H7 (cell line): Measurements from ENCODE around the gene SERPINE2. TPM values are rescaled to one million over a fixed set of nuclear protein-coding genes. Genes with fewer than 3 reads are reported as not detected.
"Not testable (repeated sequence)": the region's sequence is repeated elsewhere in the genome, so short reads cannot be mapped to it uniquely, and the experiment has no call there.

ENCODE experiments used
- DNase-seq: peaks from one replicate; pipeline ENCODE4 v3.0.0; 2012
- H3K27me3 ChIP-seq: 2 replicates; pipeline ENCODE4 v1.6.0; 2011; ENCODE audit warnings: mild to moderate bottlenecking, low read length; ENCODE audit not compliant: control insufficient read depth, insufficient read depth
- H3K36me3 ChIP-seq: replicated peaks from 2 replicates; pipeline ENCODE4 v1.5.1; 2011; ENCODE audit warnings: low read length; ENCODE audit not compliant: control insufficient read depth, insufficient read depth
- H3K4me3 ChIP-seq: 2 replicates; pipeline ENCODE4 v1.5.1; 2011; ENCODE audit warnings: low read depth, mild to moderate bottlenecking, control low read depth, low read length, moderate library complexity; ENCODE audit not compliant: insufficient read depth
- total RNA-seq: library from RNA; depleted of rRNA; stranded (reverse); fragments of >200 nt; shearing (Covaris generic); gene quantifications from 2 replicates; pipeline ENCODE4 v1.2.3, GENCODE V29; 2014

The SERPINE2 gene
- total RNA-seq, 1 experiment from 2014 or later = 229 TPM

- Histone ChIP-seq H3K27me3 (no peaks in the 10 kb centered on the region), H3K36me3 (no peaks in the 10 kb centered on the region), H3K4me3 (no peak overlapping the region)
- no peak for DNase-seq
These were observed 22.1 kb downstream of the SERPINE2 start for GRCh38 chr2:224016963-224017362.

- Histone ChIP-seq H3K36me3 (no peaks in the 10 kb centered on the region), H3K4me3 (no peak overlapping the region)
- no peak for DNase-seq
These were observed 24.8 kb downstream of the SERPINE2 start for GRCh38 chr2:224014336-224014735.

GRCh38 chr2:224011837-224012236 lies 27.2 kb downstream of the SERPINE2 start:
- H3K4me3 ChIP-seq = no peak overlapping the region
- H3K36me3 ChIP-seq = no peaks in the 10 kb centered on the region
- no peaks in the 10 kb centered on the region for H3K27me3 ChIP-seq
- no peak for DNase-seq

More at GRCh38 chr2:224014336-224014735, 24.8 kb downstream of the SERPINE2 start:
- H3K27me3 ChIP-seq = no peaks in the 10 kb centered on the region

- H3K4me3 ChIP-seq = no peak overlapping the region
- H3K27me3 ChIP-seq = no peaks in the 10 kb centered on the region
- no peaks in the 10 kb centered on the region for H3K36me3 ChIP-seq
- DNase-seq = no peak
These were observed 29.3 kb downstream of the SERPINE2 start for GRCh38 chr2:224009605-224010315.

- Histone ChIP-seq H3K4me3 (no peak overlapping the region), H3K27me3 (no peaks in the 10 kb centered on the region), H3K36me3 (no peaks in the 10 kb centered on the region)
- DNase-seq = peak; percentile 83
These were observed 30.3 kb downstream of the SERPINE2 start for GRCh38 chr2:224008702-224009261.

- no peaks in the 10 kb centered on the region for H3K36me3 ChIP-seq
- H3K27me3 ChIP-seq = no peaks in the 10 kb centered on the region
- DNase-seq = no peak
- H3K4me3 ChIP-seq = no peak overlapping the region
These were observed 34.9 kb downstream of the SERPINE2 start for GRCh38 chr2:224004105-224004695.

- DNase-seq, H3K36me3 ChIP-seq, H3K27me3 ChIP-seq, H3K4me3 ChIP-seq: not testable (repeated sequence)
These were observed 38.4 kb downstream of the SERPINE2 start for GRCh38 chr2:224000662-224001061.

GRCh38 chr2:223999862-224000261 lies 39.2 kb downstream of the SERPINE2 start:
- no peak for DNase-seq
- H3K4me3 ChIP-seq = no peak overlapping the region
- no peaks in the 10 kb centered on the region; the same call in 1 of the 2 replicates for H3K36me3 ChIP-seq
- no peaks in the 10 kb centered on the region for H3K27me3 ChIP-seq

- H3K4me3 ChIP-seq = no peak overlapping the region
- no peaks in the 10 kb centered on the region for H3K27me3 ChIP-seq
- no peaks in the 10 kb centered on the region; the same call in 1 of the 2 replicates for H3K36me3 ChIP-seq
- DNase-seq = no peak
These were observed 40.1 kb downstream of the SERPINE2 start for GRCh38 chr2:223998948-223999347.

GRCh38 chr2:223997938-223998337 lies 41.1 kb downstream of the SERPINE2 start:
- no peaks in the 10 kb centered on the region; the same call in 1 of the 2 replicates for H3K36me3 ChIP-seq
- no peak overlapping the region for H3K4me3 ChIP-seq
- no peak for DNase-seq

GRCh38 chr2:223996391-223996790 lies 42.7 kb downstream of the SERPINE2 start:
- H3K36me3 ChIP-seq = no peaks in the 10 kb centered on the region; the same call in 1 of the 2 replicates

More at GRCh38 chr2:223997938-223998337, 41.1 kb downstream of the SERPINE2 start:
- no peaks in the 10 kb centered on the region for H3K27me3 ChIP-seq

GRCh38 chr2:223995569-223995968 lies 43.5 kb downstream of the SERPINE2 start:
- Histone ChIP-seq H3K36me3 (no peaks in the 10 kb centered on the region; the same call in 1 of the 2 replicates), H3K4me3 (no peak overlapping the region), H3K27me3 (no peaks in the 10 kb centered on the region)
- no peak for DNase-seq

More at GRCh38 chr2:223996391-223996790, 42.7 kb downstream of the SERPINE2 start:
- Histone ChIP-seq H3K27me3 (no peaks in the 10 kb centered on the region), H3K4me3 (no peak overlapping the region)
- DNase-seq = no peak

- Histone ChIP-seq H3K36me3 (no peaks in the 10 kb centered on the region; the same call in 1 of the 2 replicates), H3K4me3 (no peak overlapping the region), H3K27me3 (no peaks in the 10 kb centered on the region)
- DNase-seq = no peak
These were observed 44.4 kb downstream of the SERPINE2 start for GRCh38 chr2:223994562-223995162.

- Histone ChIP-seq H3K36me3 (no peaks in the 10 kb centered on the region; the same call in 1 of the 2 replicates), H3K4me3 (no peak overlapping the region), H3K27me3 (no peaks in the 10 kb centered on the region)
- DNase-seq = peak; percentile 76
These were observed 45.4 kb downstream of the SERPINE2 start for GRCh38 chr2:223993634-223994232.
